Sigmoid colon (tissue), 7 donors: Measurements from ENCODE around the gene RPS15. TPM values are rescaled to one million over a fixed set of nuclear protein-coding genes. Genes with fewer than 3 reads are reported as not detected.

Source experiments
- DNase-seq: peaks from one replicate; pipeline ENCODE4 v3.0.0-alpha.2; 2019
- H3K27ac ChIP-seq, 4 donors: fragments of 200-600 bp; sonication (generic); one replicate each; pipeline ENCODE4 v1.5.1; 2016 to 2019; ENCODE audit warnings: mild to moderate bottlenecking in 1 of 4
- H3K27me3 ChIP-seq, 3 donors: fragments of 200-600 bp; sonication (generic); one replicate each; pipeline ENCODE4 v1.5.1; 2019; ENCODE audit warnings: mild to moderate bottlenecking in 1 of 3
- H3K36me3 ChIP-seq, 4 donors: fragments of 200-600 bp; sonication (generic); one replicate each; pipeline ENCODE4 v1.5.1; 2016 to 2019
- H3K4me1 ChIP-seq, 4 donors: fragments of 200-600 bp; sonication (generic); one replicate each; pipeline ENCODE4 v1.5.1; 2017 to 2019
- H3K4me3 ChIP-seq, 4 donors: fragments of 200-600 bp; sonication (generic); one replicate each; pipeline ENCODE4 v1.5.1; 2017 to 2019; ENCODE audit warnings: mild to moderate bottlenecking in 2 of 4, moderate library complexity in 1 of 4
- H3K9me3 ChIP-seq, 4 donors: fragments of 200-600 bp in 3 of 4; sonication (generic) in 3 of 4; one replicate each; pipeline versions ENCODE4 v1.5.1 to v1.6.1; 2013 to 2019
- CTCF ChIP-seq, 4 experiments: fragments of 450-650 bp in 3 of 4; fragments of 200-600 bp in 1 of 4; IDR thresholded peaks; one replicate each; pipeline ENCODE4 v1.5.1; 2016 to 2019; ENCODE audit warnings: antibody characterized with exemption in 4 of 4, mild to moderate bottlenecking in 3 of 4, moderate library complexity in 2 of 4
- EP300 ChIP-seq, 4 donors: sonication (generic); formaldehyde crosslinking; IDR thresholded peaks; one replicate each; pipeline ENCODE4 v1.6.1; 2017; ENCODE audit warnings: antibody characterized with exemption in 4 of 4
- POLR2A ChIP-seq, 2 donors: fragments of 450-650 bp; IDR thresholded peaks; one replicate each; pipeline ENCODE4 v1.6.1; 2016; ENCODE audit warnings: antibody characterized with exemption in 2 of 2, mild to moderate bottlenecking in 2 of 2, moderate library complexity in 2 of 2
- POLR2AphosphoS5 ChIP-seq, 4 donors: sonication (generic); formaldehyde crosslinking; IDR thresholded peaks; one replicate each; pipeline ENCODE4 v1.6.1; 2017; ENCODE audit warnings: antibody characterized with exemption in 4 of 4
- WGBS, 2 donors: extraction: QIAGEN DNeasy Blood & Tissue Kit; methylation state at CpG; one replicate each; pipeline ENCODE4 v1.1.7; 2013; 5-methylcytosine and 5-hydroxymethylcytosine counted together
- intact Hi-C: fragments of 100-400 bp; cut with DNase I; formaldehyde crosslinking; loops from one replicate; pipeline ENCODE4 v1.15.1; 2023
- polyA plus RNA-seq, 3 donors: library from polyadenylated mRNA; stranded (reverse); fragments of 200-250 nt; gene quantifications; one replicate each; pipeline ENCODE4 v1.2.3, GENCODE V29; 2013
- total RNA-seq, 4 donors: library from RNA; depleted of rRNA; stranded (reverse); fragments of >200 nt; gene quantifications; one replicate each; pipeline ENCODE4 v1.1.0, GENCODE V29; 2016
- donor health status: healthy with polysubstance abuse.
- donor health status: Bipolar disorder and iron deficiency.
- donor health status: healthy.

Gene RPS15
- total RNA-seq (1,000 to 10,000 TPM; 3,601 to 5,641 (median 3,840) TPM), polyA plus RNA-seq (1,000 to 10,000 TPM; 2,516 to 4,453 (median 3,359) TPM)

- intact Hi-C loops: loop anchor here (5.0 kb wide), 1 partner anchor 401 kb away; no protein-coding TSS in a partner anchor
- Histone ChIP-seq H3K9me3 (no peaks in the 10 kb centered on the region), H3K36me3 (peaks cover 26 to 63% (median 40%) of the 10 kb centered on the region in 4 donors)
Measured at GRCh38 chr19:1438035-1438932, at the start of gene RPS15. RPS15 (plus strand) TSS chr19:1438396; CDS start chr19:1438426, 30 bp downstream.

DNA sequence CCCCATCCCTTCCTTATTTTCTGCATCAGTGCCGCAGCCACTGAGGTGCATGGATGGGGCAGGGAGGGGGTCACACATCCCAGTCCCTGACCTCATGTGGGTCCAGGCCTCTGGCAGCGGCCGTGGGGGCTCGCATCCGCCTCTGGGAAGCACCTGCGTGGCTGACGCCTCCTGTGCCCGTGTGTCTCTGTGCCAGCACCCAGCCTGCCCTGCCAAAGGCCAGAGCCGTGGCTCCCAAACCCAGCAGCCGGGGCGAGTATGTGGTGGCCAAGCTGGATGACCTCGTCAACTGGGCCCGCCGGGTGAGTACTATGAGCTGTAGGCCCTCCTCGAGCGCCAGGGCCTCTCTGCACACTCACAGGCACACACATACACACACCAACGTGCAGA is 49.6 kb upstream of the RPS15 start:
- Histone ChIP-seq H3K27ac (no peak overlapping the region), H3K9me3 (no peaks in the 10 kb centered on the region), H3K4me1 (peaks cover 0 to 36% (median 28%) of the 10 kb centered on the region in 4 donors), H3K36me3 (peaks cover 20 to 74% (median 48%) of the 10 kb centered on the region in 4 donors), H3K4me3 (no peak overlapping the region), H3K27me3 (no peaks in the 10 kb centered on the region)
- TF ChIP-seq CTCF (IDR thresholded peaks at IDR 0.05) (no peak), POLR2A (IDR thresholded peaks at IDR 0.05) (no peak), EP300 (IDR thresholded peaks at IDR 0.05) (no peak), POLR2AphosphoS5 (IDR thresholded peaks at IDR 0.05) (no peak)
- intact Hi-C loops: no loop called here
- 95 to 96% methylated on average over 17 of the region's 17 CpGs for WGBS, 2 donors
- no peak for DNase-seq

More at GRCh38 chr19:1438035-1438932, at the start of gene RPS15:
- Histone ChIP-seq H3K4me1 (peaks cover 0 to 31% (median 27%) of the 10 kb centered on the region in 4 donors), H3K27ac (peak within 1 kb of the TSS; percentile 85 to 91 (median 88)), H3K27me3 (no peaks in the 10 kb centered on the region), H3K4me3 (peak within 1 kb of the TSS; percentile 70 to 99 (median 82))
- DNase-seq: peak; percentile 97
- WGBS, 2 donors: 1 to 2% methylated on average over 100 of the region's 100 CpGs
- TF ChIP-seq POLR2AphosphoS5 (IDR thresholded peaks at IDR 0.05): peak; percentile 95 to 99 (median 97)
- peak; percentile 89 to 90 for TF ChIP-seq POLR2A (IDR thresholded peaks at IDR 0.05)
- peak; percentile 74 to 95 (median 90) for TF ChIP-seq CTCF (IDR thresholded peaks at IDR 0.05)
- TF ChIP-seq EP300 (IDR thresholded peaks at IDR 0.05): no peak

DNA sequence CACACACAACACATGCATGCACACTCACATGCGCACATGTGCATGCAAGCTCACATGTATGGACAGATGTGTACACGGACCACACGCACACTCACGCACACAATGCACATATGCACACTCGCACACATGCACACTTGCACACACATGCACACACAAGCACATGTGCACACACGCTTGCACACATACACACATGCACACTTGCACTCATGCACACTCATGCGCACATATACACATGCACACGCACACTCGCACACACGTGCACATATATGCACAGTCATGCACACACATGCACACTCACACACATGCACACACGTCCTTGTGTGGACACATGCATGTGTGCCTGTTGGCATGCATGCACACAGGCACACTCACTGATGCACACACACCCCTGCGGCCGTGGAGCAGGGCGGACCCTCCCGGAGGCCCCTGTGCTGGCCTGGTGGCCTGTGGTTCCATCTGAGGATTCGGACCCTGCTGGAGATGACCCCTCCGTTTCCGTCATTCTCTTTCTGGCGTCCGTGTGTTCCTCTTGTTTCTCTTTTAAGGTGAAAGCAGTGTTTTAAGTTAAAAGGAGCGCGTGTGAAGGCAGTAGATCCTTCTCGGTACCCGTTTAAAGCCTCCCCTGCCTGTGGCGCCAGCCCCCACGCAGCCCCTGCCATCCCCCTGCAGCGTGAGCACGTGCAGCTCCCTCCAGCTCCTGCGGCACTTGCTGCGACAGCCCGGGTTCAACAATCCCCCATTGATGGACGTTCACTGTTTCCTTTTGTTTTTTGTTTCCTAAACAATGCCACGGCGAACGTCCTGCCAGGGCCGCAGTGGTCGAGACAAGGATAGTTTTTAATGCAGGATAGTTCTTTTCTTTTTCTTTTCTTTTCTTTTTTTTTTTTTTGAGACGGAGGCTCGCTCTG is 48.9 kb upstream of the RPS15 start:
- no peak for TF ChIP-seq EP300 (IDR thresholded peaks at IDR 0.05)
- TF ChIP-seq CTCF (IDR thresholded peaks at IDR 0.05): no peak
- Histone ChIP-seq H3K4me1 (peaks cover 0 to 34% (median 27%) of the 10 kb centered on the region in 4 donors), H3K9me3 (no peaks in the 10 kb centered on the region), H3K27ac (no peak overlapping the region), H3K36me3 (peaks cover 20 to 80% (median 53%) of the 10 kb centered on the region in 4 donors), H3K4me3 (no peak overlapping the region), H3K27me3 (no peaks in the 10 kb centered on the region)
- intact Hi-C loops: no loop called here
- WGBS, 2 donors: 94 to 95% methylated on average over 39 of the region's 39 CpGs
- no peak for DNase-seq

DNA sequence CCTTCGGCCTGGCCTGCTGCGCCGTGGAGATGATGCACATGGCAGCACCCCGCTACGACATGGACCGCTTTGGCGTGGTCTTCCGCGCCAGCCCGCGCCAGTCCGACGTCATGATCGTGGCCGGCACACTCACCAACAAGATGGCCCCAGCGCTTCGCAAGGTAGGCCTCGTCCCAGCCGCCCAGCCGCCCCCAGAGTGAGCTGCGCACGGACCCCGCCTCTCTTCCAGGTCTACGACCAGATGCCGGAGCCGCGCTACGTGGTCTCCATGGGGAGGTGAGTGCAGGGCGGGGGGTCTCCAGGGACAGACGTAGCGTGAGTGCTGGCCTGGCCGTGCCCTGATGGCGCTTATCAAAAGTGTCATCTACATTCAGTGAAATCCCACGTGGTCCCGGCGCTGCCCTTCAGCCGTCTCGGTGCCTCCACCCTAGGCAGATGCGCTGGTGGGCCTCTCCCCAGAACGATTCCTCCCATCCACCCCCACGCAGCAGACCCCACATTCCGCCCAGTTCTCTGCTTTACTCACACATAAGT is 47.2 kb upstream of the RPS15 start:
- Histone ChIP-seq H3K27me3 (no peaks in the 10 kb centered on the region), H3K4me3 (no peak overlapping the region), H3K9me3 (no peaks in the 10 kb centered on the region), H3K4me1 (peaks cover 0 to 27% (median 18%) of the 10 kb centered on the region in 4 donors), H3K36me3 (peaks cover 20 to 83% (median 53%) of the 10 kb centered on the region in 4 donors), H3K27ac (no peak overlapping the region)
- WGBS, 2 donors: 95 to 96% methylated on average over 42 of the region's 42 CpGs
- intact Hi-C loops: no loop called here
- DNase-seq: no peak
- TF ChIP-seq EP300 (IDR thresholded peaks at IDR 0.05): no peak
- TF ChIP-seq POLR2A (IDR thresholded peaks at IDR 0.05): no peak
- no peak for TF ChIP-seq CTCF (IDR thresholded peaks at IDR 0.05)
- no peak for TF ChIP-seq POLR2AphosphoS5 (IDR thresholded peaks at IDR 0.05)
